ENCODE data around the gene KHK.

The KHK gene

GRCh38 chr2:27131429-27131828 lies 44.9 kb downstream of the KHK start:
- no peak for DNase-seq

GRCh38 chr2:27133195-27133875 lies 46.8 kb downstream of the KHK start:
- peak; percentile 20 for DNase-seq

GRCh38 chr2:27133905-27134780 lies 47.6 kb downstream of the KHK start, which contains the start of gene PREB:
TSS of gene PREB (minus strand) at chr2:27134636. CDS start at chr2:27134421, 215 bp downstream.
- DNase-seq = peak; percentile 98

- no peak for DNase-seq
Observed at GRCh38 chr2:27134781-27135477, 48.4 kb downstream of the KHK start.

- peak; percentile 19 for DNase-seq
Observed at GRCh38 chr2:27135478-27135955, 48.9 kb downstream of the KHK start.

- no peak for DNase-seq
Observed at GRCh38 chr2:27136751-27137150, 50.2 kb downstream of the KHK start.

- no peak for DNase-seq
Observed at GRCh38 chr2:27137322-27137935, 50.9 kb downstream of the KHK start.

GRCh38 chr2:27138111-27138510 lies 51.5 kb downstream of the KHK start:
- no peak for DNase-seq

GRCh38 chr2:27139310-27139709 lies 52.7 kb downstream of the KHK start, which contains the start of gene PRR30:
TSS of gene PRR30 (minus strand) at chr2:27139410. CDS start at chr2:27138329, 1,081 bp downstream.
- DNase-seq = no peak

GRCh38 chr2:27143285-27143684 lies 56.7 kb downstream of the KHK start:
- no peak for DNase-seq

- no peak for DNase-seq
Observed at GRCh38 chr2:27145682-27146081, 59.1 kb downstream of the KHK start.

GRCh38 chr2:27147935-27148334 lies 61.4 kb downstream of the KHK start:
- no peak for DNase-seq

- no peak for DNase-seq
Observed at GRCh38 chr2:27148801-27149439, 62.3 kb downstream of the KHK start, which contains the start of gene TCF23. TSS of gene TCF23 (plus strand) at chr2:27149004. CDS start at chr2:27149134, 130 bp downstream.

GRCh38 chr2:27149570-27150405 lies 63.2 kb downstream of the KHK start:
- no peak for DNase-seq

Data from inflammatory macrophage treated with lipopolysaccharide for 4 hours (primary cell).